MCF 10A (cell line): ENCODE data around the gene KANK2. TPM values are rescaled to one million over a fixed set of nuclear protein-coding genes. Genes with fewer than 3 reads are reported as not detected.

ENCODE experiments used
- BruUV-seq: library from RNA; stranded (reverse); fragments of 400-500 nt; replicated peaks from 2 replicates; lab custom pipeline; 2021; lab: Mats Ljungman, UMichigan
- CTCF ChIA-PET: fragments of 300-600 bp; sonication (Branson Sonifier 250); formaldehyde crosslinking; extraction: SDS; loops from one replicate; lab custom pipeline; 2021; ENCODE audit warnings: antibody characterized with exemption, inconsistent platforms; lab: Yijun Ruan, JAX
- POLR2A ChIA-PET: fragments of 300-600, 350-650 bp; sonication (Branson Sonifier 250); formaldehyde crosslinking; extraction: SDS; loops from one replicate; lab custom pipeline; 2020; ENCODE audit warnings: antibody characterized with exemption, inconsistent platforms; lab: Yijun Ruan, JAX
- DNase-seq: peaks from one replicate; pipeline ENCODE4 v3.0.0-alpha.2; 2018; ENCODE audit not compliant: unreplicated experiment
- H3K27ac Mint-ChIP-seq: one replicate; pipeline ENCODE4 v1.8.0; 2022; ENCODE audit warnings: mild to moderate bottlenecking, low read depth, mixed read lengths; ENCODE audit not compliant: unreplicated experiment
- H3K27me3 Mint-ChIP-seq: one replicate; pipeline ENCODE4 v1.8.0; 2022; ENCODE audit warnings: mixed read lengths; ENCODE audit not compliant: insufficient read depth, unreplicated experiment
- H3K36me3 Mint-ChIP-seq: one replicate; pipeline ENCODE4 v1.8.0; 2022; ENCODE audit warnings: mild to moderate bottlenecking, moderate library complexity, mixed read lengths; ENCODE audit not compliant: insufficient read depth, unreplicated experiment
- H3K4me1 Mint-ChIP-seq: one replicate; pipeline ENCODE4 v1.8.0; 2022; ENCODE audit warnings: mixed read lengths; ENCODE audit not compliant: insufficient read depth, unreplicated experiment
- H3K4me3 Mint-ChIP-seq: one replicate; pipeline ENCODE4 v1.8.0; 2022; ENCODE audit warnings: mild to moderate bottlenecking, moderate library complexity, mixed read lengths; ENCODE audit not compliant: unreplicated experiment
- H3K9me3 Mint-ChIP-seq: one replicate; pipeline ENCODE4 v1.8.0; 2022; ENCODE audit warnings: mixed read lengths; ENCODE audit not compliant: unreplicated experiment
- intact Hi-C: fragments of 100-400 bp; cut with micrococcal nuclease; formaldehyde crosslinking; loops from 2 replicates; pipeline ENCODE4 v1.14.1; 2022
- total RNA-seq: library from RNA; stranded (reverse); gene quantifications from 2 replicates; pipeline ENCODE4 v1.2.3, GENCODE V29; 2022
- TF ChIP-seq, protein P1 (sequence below): fragments of 200-600 bp; IDR thresholded peaks from one replicate; pipeline ENCODE4 v1.8.0; 2022; ENCODE audit warnings: antibody characterized with exemption, mild to moderate bottlenecking; ENCODE audit not compliant: unreplicated experiment

Gene KANK2
- total RNA-seq, 1 experiment from 2014 or later: 29.2 TPM

- Mint-ChIP-seq H3K4me3 (no peak within 1 kb of the TSS), H3K9me3 (no peaks in the 10 kb centered on the region), H3K27ac (no peak within 1 kb of the TSS), H3K36me3 (peaks cover 14% of the 10 kb centered on the region), H3K27me3 (no peaks in the 10 kb centered on the region), H3K4me1 (no peaks in the 10 kb centered on the region)
- TF ChIP-seq, protein P1, sequence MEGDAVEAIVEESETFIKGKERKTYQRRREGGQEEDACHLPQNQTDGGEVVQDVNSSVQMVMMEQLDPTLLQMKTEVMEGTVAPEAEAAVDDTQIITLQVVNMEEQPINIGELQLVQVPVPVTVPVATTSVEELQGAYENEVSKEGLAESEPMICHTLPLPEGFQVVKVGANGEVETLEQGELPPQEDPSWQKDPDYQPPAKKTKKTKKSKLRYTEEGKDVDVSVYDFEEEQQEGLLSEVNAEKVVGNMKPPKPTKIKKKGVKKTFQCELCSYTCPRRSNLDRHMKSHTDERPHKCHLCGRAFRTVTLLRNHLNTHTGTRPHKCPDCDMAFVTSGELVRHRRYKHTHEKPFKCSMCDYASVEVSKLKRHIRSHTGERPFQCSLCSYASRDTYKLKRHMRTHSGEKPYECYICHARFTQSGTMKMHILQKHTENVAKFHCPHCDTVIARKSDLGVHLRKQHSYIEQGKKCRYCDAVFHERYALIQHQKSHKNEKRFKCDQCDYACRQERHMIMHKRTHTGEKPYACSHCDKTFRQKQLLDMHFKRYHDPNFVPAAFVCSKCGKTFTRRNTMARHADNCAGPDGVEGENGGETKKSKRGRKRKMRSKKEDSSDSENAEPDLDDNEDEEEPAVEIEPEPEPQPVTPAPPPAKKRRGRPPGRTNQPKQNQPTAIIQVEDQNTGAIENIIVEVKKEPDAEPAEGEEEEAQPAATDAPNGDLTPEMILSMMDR: no peak
- intact Hi-C loops: no loop called here
- BruUV-seq: no TSS peak
- DNase-seq: no peak
- POLR2A ChIA-PET: interaction anchor here (0.7 kb wide), 1 partner anchor 282 kb away, joined by 3 read pairs; no protein-coding TSS in a partner anchor
- CTCF ChIA-PET: no interaction called here
Measured at GRCh38 chr19:11239377-11240000, 42.1 kb upstream of the KANK2 start, which contains the start of gene ANGPTL8. Gene ANGPTL8 (plus strand): TSS chr19:11239619. CDS start chr19:11239638, 19 bp downstream.

DNA sequence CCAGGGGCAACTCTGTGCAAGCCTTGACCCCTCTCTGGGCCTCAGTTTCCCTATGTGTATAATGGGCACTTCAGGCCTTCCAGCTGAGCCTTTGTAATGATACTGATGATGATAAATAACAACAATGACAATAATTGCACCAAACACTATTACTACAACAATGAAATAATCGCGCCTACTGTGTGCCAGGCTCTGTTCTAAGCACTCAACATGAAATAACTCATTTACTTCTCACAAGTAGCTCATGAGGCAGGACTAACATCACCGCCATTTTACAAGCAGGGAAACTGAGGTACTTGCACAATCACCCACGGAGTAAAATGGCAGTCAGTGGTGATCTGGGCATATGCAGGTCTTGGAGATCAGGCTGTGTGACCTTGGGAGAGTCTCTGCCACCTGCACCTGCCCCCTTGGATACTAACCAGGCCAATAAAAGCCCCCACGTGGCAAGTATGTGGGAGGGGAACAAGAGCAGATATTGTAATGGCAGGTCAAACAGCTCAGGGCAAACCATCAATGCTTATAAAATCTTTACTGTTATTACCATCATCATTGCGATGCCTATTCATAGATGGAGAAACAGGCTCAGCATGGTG, 41.5 kb upstream of the KANK2 start:
- ChIA-PET CTCF (interaction anchor here (0.5 to 0.6 kb wide), 2 partner anchors 102 to 212 kb away, joined by 3 to 6 read pairs; no protein-coding TSS in a partner anchor), POLR2A (interaction anchor here (0.7 kb wide), 1 partner anchor 281 kb away, joined by 3 read pairs; no protein-coding TSS in a partner anchor)
- Mint-ChIP-seq H3K4me3 (no peak overlapping the region), H3K9me3 (no peaks in the 10 kb centered on the region), H3K4me1 (no peaks in the 10 kb centered on the region), H3K36me3 (peaks cover 14% of the 10 kb centered on the region), H3K27ac (no peak overlapping the region), H3K27me3 (no peaks in the 10 kb centered on the region)
- intact Hi-C loops: no loop called here
- no TSS peak for BruUV-seq
- DNase-seq: no peak
- TF ChIP-seq, protein P1: no peak

- Mint-ChIP-seq H3K27me3 (no peaks in the 10 kb centered on the region), H3K27ac (peak overlapping the region; percentile 75), H3K36me3 (peaks cover 14% of the 10 kb centered on the region), H3K4me3 (no peak overlapping the region), H3K9me3 (no peaks in the 10 kb centered on the region), H3K4me1 (no peaks in the 10 kb centered on the region)
- intact Hi-C loops: no loop called here
- DNase-seq: no peak
- BruUV-seq: no TSS peak
- ChIA-PET POLR2A (no interaction called here), CTCF (no interaction called here)
- TF ChIP-seq, protein P1: no peak
Measured at GRCh38 chr19:11238041-11238440, 40.7 kb upstream of the KANK2 start.

DNA sequence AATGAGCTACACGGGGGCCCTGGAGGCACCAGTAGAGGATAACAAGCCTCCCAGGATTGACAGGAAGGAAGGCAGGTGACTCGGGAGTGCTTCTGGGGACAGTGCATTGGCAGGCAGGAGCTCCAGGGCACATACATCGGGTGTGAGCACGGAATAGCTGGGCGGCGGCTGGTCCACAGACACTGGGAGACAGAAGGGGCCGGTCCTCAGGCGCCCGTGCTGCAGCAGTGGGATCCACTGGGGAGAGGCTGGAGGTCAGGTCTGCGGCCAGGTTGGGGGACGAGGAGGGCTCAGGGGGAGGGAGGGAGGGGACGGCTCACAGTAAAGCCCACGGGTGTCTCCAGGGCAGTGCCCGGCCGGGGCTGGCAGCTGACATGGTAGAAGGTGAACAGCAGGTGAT, 40.0 kb upstream of the KANK2 start:
- no TSS peak for BruUV-seq
- Mint-ChIP-seq H3K27ac (no peak overlapping the region), H3K27me3 (no peaks in the 10 kb centered on the region), H3K9me3 (no peaks in the 10 kb centered on the region), H3K4me3 (no peak overlapping the region), H3K36me3 (peaks cover 14% of the 10 kb centered on the region), H3K4me1 (no peaks in the 10 kb centered on the region)
- TF ChIP-seq, protein P1: no peak
- no peak for DNase-seq
- intact Hi-C loops: no loop called here
- CTCF ChIA-PET: interaction anchor here (0.6 kb wide), 2 partner anchors 14 to 152 kb away, joined by 3 to 4 read pairs; no protein-coding TSS in a partner anchor
- POLR2A ChIA-PET: no interaction called here
